ENCODE results near the gene ADAMTS20. TPM values are rescaled to one million over a fixed set of nuclear protein-coding genes. Genes with fewer than 3 reads are reported as not detected.

The ADAMTS20 gene
- total RNA-seq, 1 experiment from 2014 or later = not detected

DNA sequence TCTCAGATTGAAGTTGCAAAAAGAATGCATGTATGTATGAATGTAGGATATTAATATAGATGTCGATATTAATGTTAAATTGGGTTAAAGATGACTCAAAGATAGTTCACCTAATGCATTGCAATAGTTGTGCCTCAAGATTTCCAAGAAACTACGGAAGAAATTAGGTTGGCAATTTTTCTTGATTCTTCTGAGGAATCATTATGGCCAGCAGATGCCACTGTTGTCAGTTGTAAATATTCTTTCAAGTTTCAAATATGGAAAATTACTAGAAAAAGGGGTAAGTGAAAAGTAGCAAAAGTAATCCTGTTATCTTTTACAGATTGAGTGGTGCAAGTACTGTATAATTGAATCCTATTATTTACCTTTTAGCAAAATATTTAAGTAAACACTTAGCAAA lies 202.1 kb downstream of the ADAMTS20 start:
- Histone ChIP-seq H3K4me1 (ENCODE audit: control insufficient read depth, insufficient read depth, low read length) (no peaks in the 10 kb centered on the region), H3K27ac (ENCODE audit: low read length) (no peak overlapping the region), H3K27me3 (ENCODE audit: control insufficient read depth, insufficient read depth, low read length) (no peaks in the 10 kb centered on the region), H3K9me3 (ENCODE audit: control insufficient read depth, insufficient read depth, low read depth, low read length) (0 out of 2 replicates have a peak, but pooled peaks cover 1% of the 10 kb centered on the region), H3K36me3 (ENCODE audit: control insufficient read depth, insufficient read depth, low read length) (no peaks in the 10 kb centered on the region), H3K4me3 (ENCODE audit: low read depth in 2 of 2, low read length in 2 of 2) (no peak overlapping the region)
- ChIA-PET CTCF (no interaction called here), POLR2A (no interaction called here)
- ATAC-seq = no peak
- DNase-seq (ENCODE audit: low read depth, low spot score) = no peak
- intact Hi-C loops (cut with micrococcal nuclease; ENCODE audit: unreplicated experiment) = no loop called here
- in situ Hi-C loops (cut with HindIII; ENCODE audit: low pct_unique_long_range_greater_than_20kb, low sequenced_read_pairs) = no loop called here
- TF ChIP-seq, protein P1, sequence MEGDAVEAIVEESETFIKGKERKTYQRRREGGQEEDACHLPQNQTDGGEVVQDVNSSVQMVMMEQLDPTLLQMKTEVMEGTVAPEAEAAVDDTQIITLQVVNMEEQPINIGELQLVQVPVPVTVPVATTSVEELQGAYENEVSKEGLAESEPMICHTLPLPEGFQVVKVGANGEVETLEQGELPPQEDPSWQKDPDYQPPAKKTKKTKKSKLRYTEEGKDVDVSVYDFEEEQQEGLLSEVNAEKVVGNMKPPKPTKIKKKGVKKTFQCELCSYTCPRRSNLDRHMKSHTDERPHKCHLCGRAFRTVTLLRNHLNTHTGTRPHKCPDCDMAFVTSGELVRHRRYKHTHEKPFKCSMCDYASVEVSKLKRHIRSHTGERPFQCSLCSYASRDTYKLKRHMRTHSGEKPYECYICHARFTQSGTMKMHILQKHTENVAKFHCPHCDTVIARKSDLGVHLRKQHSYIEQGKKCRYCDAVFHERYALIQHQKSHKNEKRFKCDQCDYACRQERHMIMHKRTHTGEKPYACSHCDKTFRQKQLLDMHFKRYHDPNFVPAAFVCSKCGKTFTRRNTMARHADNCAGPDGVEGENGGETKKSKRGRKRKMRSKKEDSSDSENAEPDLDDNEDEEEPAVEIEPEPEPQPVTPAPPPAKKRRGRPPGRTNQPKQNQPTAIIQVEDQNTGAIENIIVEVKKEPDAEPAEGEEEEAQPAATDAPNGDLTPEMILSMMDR (IDR thresholded peaks at IDR 0.05) = peak; percentile 25; the same call in 1 of the 2 replicates
- TF ChIP-seq SIN3A (IDR thresholded peaks at IDR 0.05; ENCODE audit: borderline replicate concordance, insufficient read depth, low read depth, low read length) (no peak), TCF7L2 (IDR thresholded peaks at IDR 0.05; ENCODE audit: low read depth, low read length) (no peak), POLR2AphosphoS5 (IDR thresholded peaks at IDR 0.05; ENCODE audit: low read depth, low read length) (no peak)
- TF ChIP-seq, protein P2, sequence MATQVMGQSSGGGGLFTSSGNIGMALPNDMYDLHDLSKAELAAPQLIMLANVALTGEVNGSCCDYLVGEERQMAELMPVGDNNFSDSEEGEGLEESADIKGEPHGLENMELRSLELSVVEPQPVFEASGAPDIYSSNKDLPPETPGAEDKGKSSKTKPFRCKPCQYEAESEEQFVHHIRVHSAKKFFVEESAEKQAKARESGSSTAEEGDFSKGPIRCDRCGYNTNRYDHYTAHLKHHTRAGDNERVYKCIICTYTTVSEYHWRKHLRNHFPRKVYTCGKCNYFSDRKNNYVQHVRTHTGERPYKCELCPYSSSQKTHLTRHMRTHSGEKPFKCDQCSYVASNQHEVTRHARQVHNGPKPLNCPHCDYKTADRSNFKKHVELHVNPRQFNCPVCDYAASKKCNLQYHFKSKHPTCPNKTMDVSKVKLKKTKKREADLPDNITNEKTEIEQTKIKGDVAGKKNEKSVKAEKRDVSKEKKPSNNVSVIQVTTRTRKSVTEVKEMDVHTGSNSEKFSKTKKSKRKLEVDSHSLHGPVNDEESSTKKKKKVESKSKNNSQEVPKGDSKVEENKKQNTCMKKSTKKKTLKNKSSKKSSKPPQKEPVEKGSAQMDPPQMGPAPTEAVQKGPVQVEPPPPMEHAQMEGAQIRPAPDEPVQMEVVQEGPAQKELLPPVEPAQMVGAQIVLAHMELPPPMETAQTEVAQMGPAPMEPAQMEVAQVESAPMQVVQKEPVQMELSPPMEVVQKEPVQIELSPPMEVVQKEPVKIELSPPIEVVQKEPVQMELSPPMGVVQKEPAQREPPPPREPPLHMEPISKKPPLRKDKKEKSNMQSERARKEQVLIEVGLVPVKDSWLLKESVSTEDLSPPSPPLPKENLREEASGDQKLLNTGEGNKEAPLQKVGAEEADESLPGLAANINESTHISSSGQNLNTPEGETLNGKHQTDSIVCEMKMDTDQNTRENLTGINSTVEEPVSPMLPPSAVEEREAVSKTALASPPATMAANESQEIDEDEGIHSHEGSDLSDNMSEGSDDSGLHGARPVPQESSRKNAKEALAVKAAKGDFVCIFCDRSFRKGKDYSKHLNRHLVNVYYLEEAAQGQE (IDR thresholded peaks at IDR 0.05; ENCODE audit: insufficient read depth in 1 of 2, low read depth in 2 of 2, low read length in 1 of 2) = no peak
- BruUV-seq (replicated peaks) = no TSS peak

DNA sequence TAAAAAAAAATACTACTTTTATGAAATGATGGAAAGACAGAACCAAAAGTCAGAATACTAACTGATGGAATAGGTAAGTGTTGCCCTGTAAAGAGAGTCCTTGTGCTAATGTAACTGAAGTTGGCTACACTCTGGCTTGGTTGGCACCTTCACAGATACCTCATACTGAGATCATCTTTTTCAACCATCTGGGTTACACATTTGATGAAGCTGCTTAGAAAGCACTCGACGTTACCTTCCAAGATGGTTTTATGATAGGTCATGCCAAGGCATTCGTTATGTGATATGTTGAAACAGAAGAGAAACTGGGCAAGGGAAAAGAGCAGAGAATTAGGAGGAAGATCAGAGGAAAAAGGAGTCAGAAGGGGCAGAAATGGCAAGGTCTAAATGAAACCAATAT lies 203.8 kb downstream of the ADAMTS20 start:
- CTCF ChIA-PET = interaction anchor here (0.7 kb wide), 1 partner anchor 770 kb away, joined by 3 read pairs; no protein-coding TSS in a partner anchor
- in situ Hi-C loops (cut with HindIII; ENCODE audit: low pct_unique_long_range_greater_than_20kb, low sequenced_read_pairs) (no loop called here), intact Hi-C loops (cut with micrococcal nuclease; ENCODE audit: unreplicated experiment) (no loop called here)
- Histone ChIP-seq H3K4me3 (ENCODE audit: low read depth in 2 of 2, low read length in 2 of 2) (no peak overlapping the region), H3K27ac (ENCODE audit: low read length) (no peak overlapping the region), H3K9me3 (ENCODE audit: control insufficient read depth, insufficient read depth, low read depth, low read length) (0 out of 2 replicates have a peak, but pooled peaks cover 3% of the 10 kb centered on the region), H3K36me3 (ENCODE audit: control insufficient read depth, insufficient read depth, low read length) (no peaks in the 10 kb centered on the region), H3K4me1 (ENCODE audit: control insufficient read depth, insufficient read depth, low read length) (no peaks in the 10 kb centered on the region), H3K27me3 (ENCODE audit: control insufficient read depth, insufficient read depth, low read length) (no peaks in the 10 kb centered on the region)
- DNase-seq (ENCODE audit: low read depth, low spot score) (no peak), ATAC-seq (no peak)
- no TSS peak for BruUV-seq (replicated peaks)
- TF ChIP-seq SIN3A (IDR thresholded peaks at IDR 0.05; ENCODE audit: borderline replicate concordance, insufficient read depth, low read depth, low read length) (no peak), TCF7L2 (IDR thresholded peaks at IDR 0.05; ENCODE audit: low read depth, low read length) (no peak), POLR2AphosphoS5 (IDR thresholded peaks at IDR 0.05; ENCODE audit: low read depth, low read length) (no peak)
- TF ChIP-seq, protein P1 (IDR thresholded peaks at IDR 0.05) = no peak
- TF ChIP-seq, protein P2 (IDR thresholded peaks at IDR 0.05; ENCODE audit: insufficient read depth in 1 of 2, low read depth in 2 of 2, low read length in 1 of 2) = no peak
- POLR2A ChIA-PET = no interaction called here
